T-helper 1 cell treated with Interleukin-12 subunit alpha and Interleukin-12 subunit beta and Interleukin-4 antibody, amounts not matched to agents 30 μg/mL and 1 μg/mL, for 36 hours (primary cell): Measurements from ENCODE around the gene CTIF.

Experiments used
- H3K27ac Mint-ChIP-seq: one replicate; pipeline ENCODE4 v1.8.0; 2021; ENCODE audit warnings: mild to moderate bottlenecking, mixed read lengths
- H3K27me3 Mint-ChIP-seq: one replicate; pipeline ENCODE4 v1.8.0; 2021; ENCODE audit warnings: low read depth, mixed read lengths
- H3K36me3 Mint-ChIP-seq: one replicate; pipeline ENCODE4 v1.8.0; 2021; ENCODE audit warnings: low read depth, mixed read lengths
- H3K4me1 Mint-ChIP-seq: one replicate; pipeline ENCODE4 v1.8.0; 2021; ENCODE audit warnings: low read depth, mixed read lengths
- H3K4me3 Mint-ChIP-seq: one replicate; pipeline ENCODE4 v1.8.0; 2021; ENCODE audit warnings: mild to moderate bottlenecking, moderate library complexity, mixed read lengths
- H3K9me3 Mint-ChIP-seq: one replicate; pipeline ENCODE4 v1.8.0; 2021; ENCODE audit warnings: mixed read lengths

The CTIF gene

GRCh38 chr18:48834413-48835031 is 295.7 kb downstream of the CTIF start:
- peaks cover 57% of the 10 kb centered on the region for H3K4me1 Mint-ChIP-seq
- peak overlapping the region; percentile 98 for H3K27ac Mint-ChIP-seq
- no peaks in the 10 kb centered on the region for H3K36me3 Mint-ChIP-seq
- H3K9me3 Mint-ChIP-seq, result no peaks in the 10 kb centered on the region
- H3K4me3 Mint-ChIP-seq, result peak overlapping the region; percentile 80
- no peaks in the 10 kb centered on the region for H3K27me3 Mint-ChIP-seq

- Mint-ChIP-seq H3K9me3 (no peaks in the 10 kb centered on the region), H3K4me1 (peaks cover 62% of the 10 kb centered on the region)
These were observed 296.3 kb downstream of the CTIF start for GRCh38 chr18:48835119-48835518.

GRCh38 chr18:48835745-48836170 is 296.9 kb downstream of the CTIF start:
- Mint-ChIP-seq H3K4me1 (peaks cover 60% of the 10 kb centered on the region), H3K4me3 (no peak overlapping the region), H3K27me3 (no peaks in the 10 kb centered on the region), H3K36me3 (no peaks in the 10 kb centered on the region), H3K9me3 (no peaks in the 10 kb centered on the region), H3K27ac (no peak overlapping the region)

More at GRCh38 chr18:48835119-48835518, 296.3 kb downstream of the CTIF start:
- Mint-ChIP-seq H3K4me3 (peak overlapping the region; percentile 80), H3K36me3 (no peaks in the 10 kb centered on the region), H3K27ac (peak overlapping the region; percentile 98), H3K27me3 (no peaks in the 10 kb centered on the region)

DNA sequence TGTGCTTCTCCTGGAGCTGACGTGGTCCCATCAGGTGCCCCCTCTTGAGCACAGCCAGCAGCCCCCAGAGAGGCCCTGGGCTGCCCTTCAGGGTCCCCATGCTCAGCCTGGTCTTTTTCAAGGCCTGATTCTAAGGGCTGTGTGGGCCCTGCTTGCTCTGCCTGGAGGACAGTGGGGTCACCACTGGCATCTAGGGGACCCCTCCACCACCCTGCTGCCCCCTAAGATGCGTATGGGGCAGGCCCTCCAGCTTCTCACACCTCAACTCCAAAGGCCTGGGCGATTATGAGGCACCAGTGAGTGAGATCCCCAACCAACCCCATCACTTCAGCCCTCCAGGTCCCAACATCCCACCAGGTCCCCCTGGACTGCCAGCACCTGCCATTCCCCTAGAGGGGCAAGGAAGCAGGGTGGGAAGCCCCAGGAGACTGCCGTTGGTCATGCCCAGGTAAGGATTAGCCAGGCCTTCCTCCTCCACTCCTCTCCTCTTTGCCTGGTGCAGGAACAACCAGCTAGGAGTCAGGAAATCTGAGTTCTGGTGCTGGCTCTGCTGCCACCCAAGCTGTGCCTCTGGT is 297.5 kb downstream of the CTIF start:
- H3K36me3 Mint-ChIP-seq, result no peaks in the 10 kb centered on the region
- no peaks in the 10 kb centered on the region for H3K27me3 Mint-ChIP-seq
- H3K27ac Mint-ChIP-seq, result no peak overlapping the region
- H3K4me1 Mint-ChIP-seq, result peaks cover 56% of the 10 kb centered on the region
- H3K4me3 Mint-ChIP-seq, result no peak overlapping the region
- H3K9me3 Mint-ChIP-seq, result no peaks in the 10 kb centered on the region

DNA sequence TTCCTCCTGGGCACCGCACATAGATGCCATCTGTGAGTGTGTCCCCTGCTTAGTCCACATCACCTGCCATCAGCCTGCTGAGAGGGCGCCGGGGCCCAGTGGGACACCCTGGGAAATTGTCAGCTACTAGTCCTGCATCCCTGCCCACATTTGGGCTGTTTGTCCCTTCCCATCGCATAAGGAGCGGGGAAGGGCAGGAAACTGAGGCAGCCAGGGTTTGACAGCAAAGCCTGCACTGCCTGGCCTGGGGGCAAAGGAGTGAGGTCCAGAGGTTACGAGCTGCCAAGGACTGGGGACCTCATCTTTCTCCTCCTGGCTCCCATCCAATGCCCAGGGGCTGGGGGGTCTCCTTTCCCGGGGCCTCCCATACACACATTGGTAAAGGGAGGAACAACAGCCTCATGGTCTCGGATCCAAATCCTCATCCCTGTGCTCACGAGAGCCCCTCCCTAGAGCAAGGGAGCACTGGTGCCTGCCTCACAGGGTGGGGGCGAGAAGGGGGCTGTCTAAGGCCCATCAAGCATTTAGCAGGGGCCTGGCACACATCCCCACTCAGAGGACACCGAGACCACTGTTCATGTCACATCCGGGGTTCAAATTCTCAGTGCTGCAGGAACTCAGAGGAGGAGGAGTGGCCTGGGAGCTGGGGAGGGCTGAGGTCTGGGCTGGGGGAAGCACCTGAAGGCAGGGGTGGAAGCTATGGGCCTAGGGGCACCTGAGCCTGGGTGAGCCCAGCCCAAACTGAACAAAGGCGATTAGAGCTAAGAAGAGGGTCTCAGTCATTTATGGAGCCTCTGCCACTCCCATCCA is 298.2 kb downstream of the CTIF start:
- Mint-ChIP-seq H3K36me3 (no peaks in the 10 kb centered on the region), H3K4me1 (peaks cover 58% of the 10 kb centered on the region), H3K4me3 (no peak overlapping the region), H3K27me3 (no peaks in the 10 kb centered on the region), H3K27ac (no peak overlapping the region), H3K9me3 (no peaks in the 10 kb centered on the region)

DNA sequence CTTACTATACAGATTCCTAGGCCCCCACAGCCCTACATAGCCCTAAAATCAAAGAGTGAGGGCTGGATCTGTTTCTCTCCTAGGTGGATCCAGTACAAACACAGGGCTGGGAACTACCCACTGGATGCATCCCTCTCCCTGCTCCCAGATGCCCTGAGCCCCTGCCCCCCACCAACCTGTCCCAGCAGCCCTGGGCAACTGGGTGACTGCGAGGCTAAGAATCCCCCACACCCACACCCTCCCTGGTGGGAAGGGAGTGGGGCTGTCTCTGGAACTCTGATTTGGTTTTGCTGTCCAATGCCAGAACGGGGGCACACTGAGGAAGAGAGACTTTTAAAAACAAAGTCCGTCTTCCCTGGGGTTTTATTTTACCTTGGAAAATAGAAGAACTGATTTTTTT is 298.8 kb downstream of the CTIF start:
- Mint-ChIP-seq H3K27me3 (no peaks in the 10 kb centered on the region), H3K4me3 (no peak overlapping the region), H3K27ac (peak overlapping the region; percentile 59), H3K4me1 (peaks cover 61% of the 10 kb centered on the region), H3K9me3 (no peaks in the 10 kb centered on the region), H3K36me3 (no peaks in the 10 kb centered on the region)

DNA sequence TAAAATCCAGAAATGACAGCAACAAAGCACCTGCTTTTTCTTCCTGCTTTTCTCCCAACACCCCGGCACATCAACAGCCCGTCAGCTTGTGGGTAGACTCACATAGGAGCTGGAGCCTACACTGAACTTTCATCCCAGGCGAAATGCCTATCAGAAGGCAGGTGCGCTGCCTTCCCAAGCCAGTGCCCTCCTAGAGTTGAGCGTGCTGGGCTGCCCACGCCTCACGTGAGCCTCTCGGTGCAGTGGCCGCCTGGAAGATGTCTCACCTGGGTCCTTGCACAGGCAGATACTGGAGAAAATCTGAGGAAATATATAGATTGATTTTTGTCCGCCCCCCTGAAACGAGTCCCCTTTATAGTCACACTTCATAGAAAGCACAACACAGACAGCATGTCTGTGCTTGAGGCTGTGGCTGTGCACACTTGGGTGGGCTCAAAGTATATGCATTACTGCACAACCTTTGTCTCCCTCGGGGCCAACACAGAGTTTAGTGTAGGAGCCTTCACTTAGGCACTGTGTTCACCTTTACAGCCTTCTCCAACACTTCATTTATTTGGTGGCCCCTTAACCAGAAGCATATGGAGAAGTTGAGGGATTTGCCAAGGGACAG is 299.4 kb downstream of the CTIF start:
- Mint-ChIP-seq H3K4me3 (no peak overlapping the region), H3K36me3 (no peaks in the 10 kb centered on the region), H3K27ac (no peak overlapping the region), H3K4me1 (peaks cover 58% of the 10 kb centered on the region), H3K9me3 (no peaks in the 10 kb centered on the region), H3K27me3 (no peaks in the 10 kb centered on the region)

DNA sequence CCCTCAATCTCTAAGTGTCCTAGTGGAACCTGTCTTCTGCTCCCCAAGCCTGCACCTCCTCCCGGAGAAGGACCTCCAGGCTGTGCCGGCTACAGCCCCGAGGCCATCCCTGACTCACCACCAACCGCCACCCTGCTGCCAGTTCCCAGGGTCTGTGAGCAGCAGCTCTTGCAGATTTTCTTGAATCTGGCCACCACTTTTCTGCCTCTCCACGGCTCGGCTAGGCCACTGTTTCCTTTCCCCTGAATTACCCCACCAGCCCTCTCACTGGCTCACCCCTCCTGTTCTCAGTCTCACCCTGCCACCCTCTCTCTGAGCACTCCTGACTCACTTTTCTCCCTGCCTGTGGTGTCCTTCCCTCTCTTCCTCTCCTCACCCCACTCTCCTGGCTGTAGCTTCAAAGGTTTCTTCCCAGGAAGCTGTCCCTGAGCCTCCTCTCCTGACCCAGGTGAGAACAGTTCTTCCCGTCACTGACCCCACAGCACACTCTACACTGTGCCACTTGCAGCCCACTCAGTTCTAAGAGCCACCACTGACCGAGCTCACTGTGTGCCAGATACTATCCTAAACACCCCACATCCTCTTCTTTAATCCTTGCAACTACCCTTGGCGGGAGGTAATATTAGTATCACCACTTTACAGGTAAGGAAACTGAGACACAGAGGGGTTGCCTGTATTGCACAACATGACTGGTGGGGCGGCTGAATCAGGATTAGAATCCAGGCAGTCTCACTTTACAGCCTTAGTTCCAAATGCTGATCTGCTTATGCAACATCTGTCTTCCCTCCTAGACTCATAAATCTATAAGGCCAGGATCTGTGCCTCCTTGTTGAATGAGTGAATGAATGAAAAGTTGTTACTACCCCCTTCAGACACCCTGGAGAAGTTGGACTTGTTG is 300.3 kb downstream of the CTIF start:
- peak overlapping the region; percentile 24 for H3K27ac Mint-ChIP-seq
- H3K27me3 Mint-ChIP-seq, result no peaks in the 10 kb centered on the region
- H3K36me3 Mint-ChIP-seq, result no peaks in the 10 kb centered on the region
- peaks cover 57% of the 10 kb centered on the region for H3K4me1 Mint-ChIP-seq
- H3K9me3 Mint-ChIP-seq, result no peaks in the 10 kb centered on the region
- H3K4me3 Mint-ChIP-seq, result no peak overlapping the region

DNA sequence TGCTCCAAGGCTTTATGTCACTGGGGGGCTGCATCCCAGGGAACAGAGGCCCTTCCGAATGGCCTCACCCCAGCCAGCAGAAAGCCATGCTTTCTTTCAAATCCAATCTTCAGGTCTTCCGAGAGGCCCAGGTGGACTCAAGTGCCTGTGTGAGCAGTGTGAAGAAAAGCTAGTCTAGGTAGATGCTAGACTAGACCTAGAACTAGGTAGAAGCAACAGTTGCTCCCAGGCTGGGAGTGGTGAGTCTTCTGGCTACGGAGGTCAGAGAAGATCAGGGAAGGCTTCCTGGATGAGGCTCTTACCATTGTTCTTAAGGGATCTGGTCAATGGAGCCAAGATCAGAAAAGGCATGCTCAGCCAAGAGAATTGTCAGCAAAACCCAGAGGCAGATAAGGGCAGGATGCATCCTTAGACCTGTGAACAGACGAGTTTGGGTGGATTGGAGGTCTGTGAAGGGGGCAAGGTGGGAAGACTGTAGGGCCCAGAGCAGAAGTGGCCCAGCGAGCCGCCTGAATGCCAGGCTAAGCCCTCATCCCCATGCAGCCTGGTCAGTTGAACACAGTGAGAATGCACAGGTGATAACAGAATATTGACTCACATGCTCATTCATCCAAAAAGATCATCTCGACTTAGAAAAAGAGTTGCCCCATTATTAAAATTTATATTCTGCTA is 301.1 kb downstream of the CTIF start:
- Mint-ChIP-seq H3K36me3 (no peaks in the 10 kb centered on the region), H3K27ac (no peak overlapping the region), H3K4me3 (no peak overlapping the region), H3K9me3 (no peaks in the 10 kb centered on the region), H3K27me3 (no peaks in the 10 kb centered on the region), H3K4me1 (peaks cover 54% of the 10 kb centered on the region)

DNA sequence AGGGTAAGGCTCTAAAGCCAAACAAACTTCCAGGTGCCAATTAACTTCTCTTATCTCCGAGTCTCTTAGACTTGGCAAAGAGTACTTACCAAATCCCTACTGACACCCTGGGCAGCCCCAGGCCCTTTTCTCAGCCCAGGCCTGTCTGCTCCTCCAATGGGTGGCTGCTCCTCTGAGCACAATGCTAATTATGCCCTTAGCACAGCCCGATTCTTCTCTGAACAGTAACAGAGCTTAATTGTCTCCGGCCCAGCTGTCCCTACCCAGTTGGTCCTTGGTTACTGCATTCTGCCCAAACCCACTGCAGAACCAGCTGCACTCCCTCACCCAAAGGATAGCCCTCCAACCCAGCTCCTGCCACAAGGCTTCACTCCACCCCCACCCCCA is 301.7 kb downstream of the CTIF start:
- peaks cover under 1% of the 10 kb centered on the region for H3K27me3 Mint-ChIP-seq
- H3K27ac Mint-ChIP-seq, result no peak overlapping the region
- H3K4me3 Mint-ChIP-seq, result no peak overlapping the region
- peaks cover 3% of the 10 kb centered on the region for H3K36me3 Mint-ChIP-seq
- no peaks in the 10 kb centered on the region for H3K9me3 Mint-ChIP-seq
- peaks cover 51% of the 10 kb centered on the region for H3K4me1 Mint-ChIP-seq

- Mint-ChIP-seq H3K4me3 (no peak overlapping the region), H3K36me3 (peaks cover 6% of the 10 kb centered on the region), H3K27ac (peak overlapping the region; percentile 88), H3K4me1 (peaks cover 52% of the 10 kb centered on the region), H3K27me3 (peaks cover 4% of the 10 kb centered on the region), H3K9me3 (peaks cover 5% of the 10 kb centered on the region)
These were observed 302.8 kb downstream of the CTIF start for GRCh38 chr18:48841381-48842258.

- peaks cover 4% of the 10 kb centered on the region for H3K27me3 Mint-ChIP-seq
- peak overlapping the region; percentile 52 for H3K4me3 Mint-ChIP-seq
- peaks cover 6% of the 10 kb centered on the region for H3K36me3 Mint-ChIP-seq
- H3K4me1 Mint-ChIP-seq, result peaks cover 48% of the 10 kb centered on the region
- H3K9me3 Mint-ChIP-seq, result peaks cover 6% of the 10 kb centered on the region
- peak overlapping the region; percentile 88 for H3K27ac Mint-ChIP-seq
These were observed 303.6 kb downstream of the CTIF start for GRCh38 chr18:48842259-48843061.
